H1 (cell line): ENCODE measurements around the gene MCAT. TPM values are rescaled to one million over a fixed set of nuclear protein-coding genes. Genes with fewer than 3 reads are reported as not detected.

ENCODE experiments used
- SP4 ChIP-seq: IDR thresholded peaks from 2 replicates; pipeline ENCODE4 v1.6.1; 2012; ENCODE audit warnings: low read length, inconsistent platforms
- TAF7 ChIP-seq: optimal IDR thresholded peaks from 2 replicates; pipeline ENCODE3; 2011; ENCODE audit warnings: low read depth, mild to moderate bottlenecking, inconsistent platforms, low read length, moderate library complexity, borderline replicate concordance
- polyA plus RNA-seq, 7 experiments: library from polyadenylated mRNA; depleted of rRNA in 3 of 7; stranded (reverse) in 5 of 7; unstranded in 2 of 7; fragments of >200 nt in 5 of 7; fragments of 200-250 nt in 2 of 7; gene quantifications; 1 replicate in 5 of 7; 2 replicates in 1 of 7; 4 replicates in 1 of 7; pipeline versions ENCODE4 v1.2.1 to v1.2.3, GENCODE V29; 2011 to 2013; ENCODE audit warnings: missing spikeins in 2 of 7, mixed read lengths in 2 of 7
- total RNA-seq: library from RNA; stranded (reverse); fragmentation: NEBNext Ultra II Directional; extraction: Animal tissue kit (Norgen Biotek cat#: 25700); gene quantifications from 2 replicates; pipeline ENCODE4 v1.2.1, GENCODE V29; 2021

Gene MCAT
- total and polyA plus RNA-seq, 2 of the 8 experiments (the other 6 are each of a cell fraction or from before 2014, with no cell fraction given), result 15.8 to 17.4 TPM

- TF ChIP-seq TAF7 (no peak), SP4 (no peak)
Observed at GRCh38 chr22:43169310-43170130, 26.3 kb upstream of the MCAT start (continued).
